Measurements from ENCODE around the gene ANKMY2.
"Not testable (repeated sequence)": the region's sequence is repeated elsewhere in the genome, so short reads cannot be mapped to it uniquely, and the experiment has no call there.

The ANKMY2 gene

DNA sequence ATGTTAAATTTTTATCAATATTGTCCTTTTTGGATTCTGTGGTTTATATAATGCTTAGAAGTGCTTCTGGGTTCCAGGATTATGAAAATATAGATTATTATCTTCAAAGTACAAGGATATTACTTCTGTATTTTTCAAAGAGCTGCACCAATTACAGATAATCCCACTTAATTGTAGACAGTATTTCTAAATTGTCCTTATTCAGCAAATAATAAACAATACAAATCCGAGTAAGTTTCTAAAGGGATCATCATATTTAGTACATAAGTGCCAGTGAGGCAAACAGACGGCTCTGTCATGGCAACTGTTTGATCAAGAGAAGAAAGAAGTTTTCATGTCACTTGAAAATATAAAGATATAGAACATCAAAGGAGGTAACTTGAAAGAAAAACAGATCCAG lies 19.2 kb downstream of the ANKMY2 start:
- DNase-seq (ENCODE audit: low spot score) = no peak

DNA sequence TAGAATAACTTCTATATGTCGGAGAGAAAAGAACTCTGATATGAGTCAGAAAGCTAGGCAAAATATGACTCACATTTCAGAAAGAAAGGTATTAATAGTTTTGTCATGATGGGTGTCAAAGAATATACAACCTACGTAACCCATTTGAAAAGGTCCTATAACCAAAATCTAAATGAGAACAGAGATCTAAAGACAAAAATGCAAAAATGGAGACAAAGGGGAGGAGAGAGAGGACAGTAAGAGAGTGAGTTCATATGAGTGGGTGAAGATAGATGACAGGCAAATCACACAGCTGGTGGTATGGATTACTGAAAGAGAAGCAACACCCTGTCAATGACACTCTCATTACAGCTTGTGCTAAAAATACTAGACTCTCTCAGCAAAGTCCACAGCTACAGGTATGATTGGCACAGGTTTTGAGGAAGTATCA lies 25.6 kb downstream of the ANKMY2 start:
- DNase-seq (ENCODE audit: low spot score) = no peak

DNA sequence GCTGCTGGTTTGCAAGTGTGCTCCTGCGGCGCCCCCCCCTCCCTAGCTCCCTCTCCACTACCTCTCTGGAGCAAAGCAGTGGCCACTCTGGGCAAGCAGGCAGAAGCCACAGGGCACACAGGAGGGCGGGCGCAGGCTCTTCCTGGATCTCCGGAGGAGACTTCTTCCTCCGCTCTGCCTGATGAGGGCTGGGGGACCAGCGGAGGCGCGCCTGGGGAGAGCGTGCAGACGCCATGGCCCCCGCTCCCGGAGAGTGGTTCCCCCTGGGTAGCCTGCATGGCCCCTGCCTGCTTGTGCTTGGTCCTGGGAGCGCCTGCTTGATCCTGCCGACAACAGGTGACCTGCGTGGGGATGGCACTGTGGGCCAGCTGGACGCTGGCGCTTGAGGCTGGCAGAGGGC lies 29.0 kb downstream of the ANKMY2 start:
- no peak for DNase-seq (ENCODE audit: low spot score)

DNA sequence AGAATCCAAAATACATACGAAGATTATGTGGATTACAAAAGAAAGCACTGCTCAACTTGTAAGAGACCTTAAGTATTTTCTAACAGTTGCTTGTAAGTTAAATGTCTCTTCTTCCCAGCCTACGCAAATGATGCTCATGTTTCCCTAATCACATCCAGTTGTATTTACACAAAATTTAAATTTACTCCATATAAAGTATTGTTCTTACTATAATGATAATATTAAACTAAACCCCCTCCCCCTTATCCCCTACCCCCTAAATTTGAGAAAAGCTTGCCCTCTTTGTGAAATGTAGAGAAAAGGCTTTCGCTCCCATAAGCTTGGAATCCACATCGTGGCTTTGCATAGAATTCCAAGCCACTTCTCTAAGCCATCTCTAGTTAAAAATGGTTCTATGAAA lies 29.4 kb downstream of the ANKMY2 start:
- DNase-seq (ENCODE audit: low spot score) = no peak

DNA sequence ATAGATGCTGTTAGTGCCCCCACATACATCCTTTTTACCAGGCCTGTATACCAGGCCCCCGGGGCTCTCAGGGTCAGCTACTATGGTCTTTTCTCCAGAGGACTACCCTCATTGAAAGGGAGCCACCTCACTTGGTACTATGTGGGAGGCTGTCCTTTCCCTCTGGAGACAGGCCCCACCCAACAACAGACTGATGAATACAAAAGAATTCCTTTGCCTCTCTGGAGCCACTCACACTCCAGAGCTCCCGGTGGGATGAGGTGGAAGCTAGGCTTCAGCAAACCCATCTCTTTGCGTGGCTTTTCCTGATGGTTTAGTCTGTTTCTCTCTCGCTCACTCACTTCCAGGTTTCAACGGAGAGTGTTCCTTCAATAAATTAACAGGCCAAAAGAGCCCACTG lies 30.3 kb downstream of the ANKMY2 start:
- DNase-seq (ENCODE audit: low spot score) = no peak

DNA sequence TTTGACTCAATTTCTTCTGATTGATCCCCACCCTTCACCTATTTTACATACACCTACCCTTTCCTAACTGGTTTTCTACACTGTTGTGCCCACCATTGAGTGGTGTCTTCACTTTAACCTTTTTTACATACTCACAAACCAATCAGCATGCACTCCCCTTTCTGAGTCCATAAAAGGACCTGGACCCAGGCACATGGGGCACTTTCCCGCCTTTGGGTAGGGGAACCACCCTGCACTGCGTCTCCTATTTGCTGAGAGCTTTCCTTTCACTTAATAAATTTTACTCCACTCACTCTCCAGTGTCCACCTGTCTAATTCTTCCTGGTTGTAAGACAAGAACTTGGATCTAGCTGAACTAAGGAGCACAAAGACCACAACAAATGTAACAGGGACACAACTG lies 33.8 kb downstream of the ANKMY2 start:
- no peak for DNase-seq (ENCODE audit: low spot score)

DNA sequence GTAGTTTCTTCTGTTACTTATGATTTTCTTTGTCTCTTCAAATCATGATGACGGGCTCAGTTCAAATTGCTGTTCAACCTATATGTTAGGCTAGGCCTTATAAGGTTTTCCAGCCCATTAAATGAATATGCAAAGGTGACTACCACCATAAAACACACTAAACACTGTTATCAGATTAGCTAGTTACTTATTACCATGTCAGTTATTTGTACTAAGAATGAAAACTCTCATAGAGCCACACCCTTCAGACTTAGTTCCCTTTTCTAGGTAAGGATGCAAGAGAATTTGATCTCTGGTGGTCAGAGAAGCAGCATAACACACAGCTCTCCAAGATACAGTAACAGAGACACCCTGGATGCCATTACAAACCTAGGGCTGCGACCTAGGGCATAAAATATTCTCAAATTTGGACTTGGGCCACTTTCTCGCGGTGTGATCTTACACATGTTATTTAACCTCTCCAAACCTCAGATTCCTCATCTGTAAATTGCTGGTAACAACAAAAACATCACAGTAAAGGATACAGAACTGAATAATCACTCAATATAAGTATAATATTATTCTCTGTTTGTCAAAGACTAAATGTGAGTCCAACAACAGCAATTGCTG lies 35.6 kb downstream of the ANKMY2 start:
- DNase-seq (ENCODE audit: low spot score) = no peak

DNA sequence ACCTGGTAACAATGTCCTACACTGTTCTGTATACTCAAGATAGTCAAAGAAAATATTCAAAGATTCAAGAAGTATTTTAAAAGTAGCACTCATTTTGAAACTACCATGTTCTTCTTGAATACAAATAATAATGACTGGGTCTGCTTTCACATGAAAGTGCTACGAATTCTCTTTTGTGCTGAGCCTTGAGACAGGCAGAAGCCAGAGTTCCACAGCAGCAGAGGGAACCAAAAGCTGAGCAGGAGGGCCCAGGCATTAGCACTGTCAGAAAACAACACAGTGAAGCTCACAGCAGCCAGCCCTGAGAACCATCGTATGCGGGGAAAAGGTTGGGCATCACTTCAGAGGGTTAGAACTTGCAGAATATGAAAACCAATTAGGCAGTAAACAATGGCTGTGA lies 38.9 kb downstream of the ANKMY2 start:
- DNase-seq (ENCODE audit: low spot score) = no peak

DNA sequence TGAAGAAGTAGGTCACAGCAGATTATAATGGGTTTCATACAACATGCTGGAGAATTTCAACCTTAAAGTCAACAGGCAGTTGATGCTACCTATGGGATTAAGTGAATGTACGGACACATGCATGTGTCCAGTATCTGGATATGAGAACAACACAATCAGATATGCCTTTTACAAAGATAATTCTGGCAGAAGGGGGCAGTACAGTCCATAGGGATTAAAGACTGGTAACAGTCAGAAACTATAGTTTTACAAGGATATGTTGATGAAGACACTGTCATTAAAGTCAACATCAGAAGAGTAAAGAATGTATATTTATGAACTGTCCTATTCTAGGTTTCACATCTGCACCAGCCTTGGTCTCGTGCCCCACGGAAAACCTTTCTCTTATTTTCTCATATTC lies 41.5 kb downstream of the ANKMY2 start:
- DNase-seq (ENCODE audit: low spot score) = no peak

DNA sequence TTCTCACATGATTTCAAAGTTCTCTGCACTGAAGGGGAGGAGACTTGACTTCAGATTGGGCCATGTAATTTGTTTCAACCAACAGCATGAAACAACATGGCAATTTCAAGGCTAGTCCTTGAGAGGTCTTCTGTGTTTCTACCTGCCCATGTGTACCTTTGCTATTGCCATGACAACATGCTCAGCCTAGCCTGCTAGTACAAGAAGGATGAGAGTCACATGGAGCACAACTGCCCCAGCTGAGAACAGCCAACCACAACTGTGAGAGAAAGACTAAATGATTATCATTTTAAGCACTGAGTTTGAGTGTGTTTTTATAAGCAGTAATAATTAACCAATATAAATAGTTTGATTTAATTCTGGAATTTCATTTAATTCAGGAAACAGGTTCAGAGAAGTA lies 41.9 kb downstream of the ANKMY2 start:
- no peak for DNase-seq (ENCODE audit: low spot score)

DNA sequence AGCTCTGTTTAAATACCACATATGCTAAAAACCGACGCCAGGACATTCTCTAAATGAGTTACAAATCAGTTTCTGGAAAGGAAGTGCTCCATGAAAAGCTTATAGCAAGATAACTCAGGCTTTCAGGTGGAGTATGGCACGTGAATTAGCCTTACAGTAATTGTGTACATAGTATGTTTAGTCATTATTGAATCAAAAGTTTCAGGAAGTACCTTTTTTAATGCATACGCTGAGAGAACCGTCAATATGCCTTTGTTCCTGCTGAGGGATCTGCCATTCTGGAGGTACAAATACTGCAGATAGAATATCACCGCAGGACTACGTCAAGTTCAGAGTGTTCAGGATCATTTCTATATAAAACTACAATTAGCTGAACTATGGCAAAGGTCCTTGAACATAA lies 45.7 kb downstream of the ANKMY2 start:
- DNase-seq (ENCODE audit: low spot score) = no peak

DNA sequence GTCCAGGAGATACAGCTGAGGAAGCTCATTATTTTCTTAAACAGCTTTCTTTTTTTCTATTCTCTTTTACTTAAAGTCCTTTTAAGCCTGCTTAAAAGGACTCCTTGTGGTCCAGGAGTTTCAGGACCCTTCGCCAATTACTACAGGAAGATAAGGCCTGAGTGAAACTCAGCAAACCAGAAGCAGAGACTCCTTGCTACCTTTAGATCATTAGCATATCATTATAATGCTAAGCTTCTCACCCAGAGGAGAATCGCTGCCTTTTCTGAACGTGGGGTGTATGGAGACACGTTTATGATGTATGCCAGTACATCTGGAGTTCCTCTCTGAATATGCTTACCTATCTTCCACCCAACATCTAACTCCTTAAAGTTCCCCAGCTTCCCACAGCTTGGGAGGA lies 47.5 kb downstream of the ANKMY2 start:
- DNase-seq (ENCODE audit: low spot score) = no peak

DNA sequence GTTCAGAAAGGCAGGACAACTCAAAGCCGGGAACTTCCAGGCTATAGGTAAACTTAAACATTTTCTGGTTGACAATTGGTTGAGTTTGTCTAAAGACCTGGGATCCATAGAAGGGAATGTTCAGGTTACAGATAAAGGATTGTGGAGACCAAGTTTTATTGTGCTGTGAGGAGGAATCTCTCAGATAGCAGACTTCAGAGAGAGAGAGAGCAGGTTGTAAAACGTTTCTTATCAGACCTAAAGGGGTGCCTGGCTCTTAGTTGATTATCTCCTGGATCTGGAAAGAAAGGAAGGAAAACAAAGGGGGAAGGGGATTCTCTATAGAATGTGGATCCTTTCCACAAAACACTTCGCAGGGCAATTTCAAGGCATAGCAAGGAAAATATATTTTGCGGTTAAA lies 50.0 kb downstream of the ANKMY2 start:
- DNase-seq (ENCODE audit: low spot score) = not testable (repeated sequence)

DNA sequence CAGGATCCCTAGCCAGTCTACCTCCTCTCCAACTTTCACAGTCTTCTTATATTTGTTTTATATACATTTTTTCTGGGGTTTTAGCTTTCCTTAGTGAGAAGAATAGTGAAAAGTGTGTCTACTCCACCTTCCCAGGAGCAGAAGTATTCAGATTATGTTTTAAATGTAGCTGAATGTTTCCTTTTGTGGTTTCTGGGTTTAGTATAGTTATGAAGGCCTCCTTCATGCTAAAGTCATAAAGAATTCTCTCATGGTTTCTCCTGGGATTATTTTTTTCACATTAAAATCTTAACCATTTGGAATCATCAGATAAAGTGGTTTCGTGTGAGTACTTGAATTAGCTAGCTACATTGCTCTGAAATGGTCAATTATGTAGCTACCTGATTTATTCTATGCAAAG lies 50.9 kb downstream of the ANKMY2 start:
- DNase-seq (ENCODE audit: low spot score) = no peak

DNA sequence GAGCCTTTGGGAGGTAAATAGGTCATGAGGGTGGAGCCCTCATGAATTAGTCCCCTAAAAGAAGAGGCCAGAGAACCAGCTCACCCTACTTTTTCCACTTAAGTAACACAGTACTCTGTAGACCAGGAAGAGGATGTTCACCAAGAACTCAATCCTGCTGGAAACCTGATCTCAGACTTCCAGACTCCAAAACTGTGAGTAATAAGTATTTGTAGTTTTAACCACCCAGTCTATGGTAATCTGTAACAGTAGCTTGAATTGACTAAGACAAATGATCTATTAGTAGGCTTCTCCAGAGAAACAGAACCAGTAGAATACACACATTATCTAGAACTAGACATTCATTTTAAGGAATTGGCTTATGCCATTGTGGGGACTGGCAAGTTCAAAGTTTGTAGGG lies 51.5 kb downstream of the ANKMY2 start:
- no peak for DNase-seq (ENCODE audit: low spot score)

DNA sequence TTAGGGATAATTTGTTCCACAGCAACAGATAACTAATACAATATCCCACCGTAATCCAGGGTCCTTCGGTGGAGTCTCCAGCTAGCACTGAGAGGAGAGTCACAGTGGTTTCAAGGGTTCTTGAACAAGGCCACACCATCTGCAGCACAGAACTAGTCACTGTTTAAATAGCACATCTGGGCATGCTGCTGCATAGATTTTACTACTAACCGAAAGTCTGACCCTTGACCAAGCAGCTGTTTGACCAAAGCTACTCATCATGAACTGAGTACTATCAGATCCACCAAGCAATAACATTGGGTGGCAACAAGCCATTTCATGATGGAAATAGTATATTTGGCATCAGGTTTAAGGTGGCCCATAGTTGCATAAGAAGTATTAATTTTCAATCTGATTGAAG lies 53.2 kb downstream of the ANKMY2 start:
- DNase-seq (ENCODE audit: low spot score) = no peak

DNA sequence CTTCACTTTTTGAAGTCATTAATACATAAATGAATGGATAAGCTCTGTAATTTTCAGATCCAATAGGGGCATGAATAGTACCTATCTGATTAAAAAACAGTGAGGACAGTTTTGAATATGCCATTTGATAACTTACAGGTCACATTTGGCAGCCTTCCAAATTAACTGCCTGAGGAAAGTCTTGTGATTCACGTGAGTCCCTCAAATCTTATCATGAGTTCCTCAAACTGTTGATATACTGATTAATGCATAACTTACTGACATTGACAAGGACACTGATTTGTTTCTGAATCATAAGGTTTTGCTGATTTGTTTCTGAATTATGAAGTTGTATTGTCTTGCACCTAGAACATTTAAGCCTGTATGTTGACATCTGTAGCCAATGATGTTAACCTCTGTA lies 55.1 kb downstream of the ANKMY2 start:
- no peak for DNase-seq (ENCODE audit: low spot score)

DNA sequence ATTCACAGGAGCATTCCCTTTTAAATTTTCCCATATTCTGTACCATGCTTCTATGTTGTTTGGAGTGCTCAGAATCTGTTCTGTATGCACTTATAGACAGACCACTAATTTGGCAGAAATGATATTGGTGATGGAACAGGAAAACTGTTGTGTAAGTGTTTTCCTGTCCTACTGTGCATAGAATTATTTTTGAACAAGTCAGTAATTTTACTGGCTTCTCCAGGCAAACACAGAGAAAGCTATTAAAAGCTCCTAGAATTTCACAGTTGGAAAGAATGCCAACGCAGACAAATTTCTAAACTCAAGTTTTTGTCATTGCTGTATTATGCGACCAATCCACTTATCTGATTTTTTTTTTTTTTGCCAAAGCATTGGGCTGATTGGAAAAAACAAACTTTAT lies 55.7 kb downstream of the ANKMY2 start:
- DNase-seq (ENCODE audit: low spot score) = no peak

DNA sequence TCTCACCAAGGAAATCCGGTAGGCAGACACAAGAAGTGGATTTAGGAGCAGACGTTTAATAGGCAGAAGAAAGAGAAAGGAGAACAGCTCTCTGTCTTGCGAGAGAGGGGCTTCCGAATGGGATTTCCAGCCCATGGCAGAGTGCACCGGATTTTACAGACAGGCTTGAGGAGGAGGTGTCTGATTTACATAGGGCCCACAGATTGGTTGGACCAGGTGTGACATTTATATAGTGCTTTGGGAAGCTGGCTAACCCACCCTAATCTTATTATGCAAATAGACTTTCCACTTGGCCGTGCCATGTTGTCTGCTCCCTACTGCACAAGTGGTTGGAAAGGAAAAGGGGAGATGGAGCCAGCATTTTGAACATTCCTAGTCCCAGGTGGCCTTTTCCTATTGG lies 57.8 kb downstream of the ANKMY2 start:
- DNase-seq (ENCODE audit: low spot score) = no peak

DNA sequence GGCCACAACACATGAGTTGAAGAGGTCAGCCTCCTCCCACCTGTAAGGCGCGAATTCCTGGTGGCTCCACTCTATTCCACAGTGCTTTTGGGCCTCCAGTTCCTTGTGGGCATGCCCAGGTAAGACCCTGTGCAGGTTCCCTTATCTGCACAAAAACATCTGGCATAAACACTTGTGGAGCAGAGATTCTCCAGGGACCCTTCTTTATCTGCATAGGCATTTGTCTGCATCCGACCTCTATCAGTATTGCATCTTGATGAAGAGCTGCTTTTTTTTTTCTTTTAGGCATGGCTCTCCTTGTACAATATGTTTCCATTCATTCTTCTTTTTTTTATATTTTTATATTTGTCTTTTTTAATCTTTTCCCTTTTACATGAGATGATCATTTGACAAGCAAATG lies 58.4 kb downstream of the ANKMY2 start:
- DNase-seq (ENCODE audit: low spot score) = no peak

DNA sequence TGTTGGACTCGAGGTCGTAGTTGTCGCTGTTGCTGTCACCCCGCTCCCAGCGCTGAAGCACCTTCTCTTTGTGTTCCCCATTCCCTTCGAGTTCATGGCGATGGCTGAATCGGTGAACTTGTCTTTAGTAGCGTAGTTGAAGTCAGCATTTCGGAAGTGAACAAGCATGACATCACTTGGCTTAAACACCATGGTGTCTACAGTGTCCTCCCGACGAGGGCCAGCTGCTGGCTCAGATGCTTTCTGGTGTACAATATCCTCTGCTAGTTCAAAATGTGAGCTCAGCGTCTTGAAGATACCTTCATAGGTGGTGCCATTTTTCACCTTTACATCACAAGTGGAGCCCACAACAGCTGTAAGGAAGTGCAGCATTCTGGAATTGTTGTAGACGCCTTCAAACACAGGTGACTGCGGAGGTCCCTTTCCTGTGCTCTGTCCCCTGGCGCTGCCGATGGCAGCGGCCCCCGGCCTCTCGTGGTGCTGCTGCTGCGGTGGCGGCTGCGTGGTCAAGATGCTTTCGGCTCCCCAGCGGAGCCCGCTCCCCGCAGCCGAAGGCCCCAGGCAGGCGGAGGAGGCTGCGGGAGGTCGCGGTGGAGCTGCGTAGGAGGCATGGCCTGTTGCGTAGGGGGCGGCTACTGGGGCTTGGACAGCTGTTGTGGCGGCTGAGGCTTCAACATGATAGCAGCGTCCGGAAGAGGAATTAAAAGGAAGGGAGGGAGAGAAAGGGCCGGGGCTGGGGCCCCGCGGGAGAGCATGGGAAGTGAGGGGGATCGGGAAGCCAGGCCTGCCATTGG lies 59.3 kb downstream of the ANKMY2 start:
- DNase-seq (ENCODE audit: low spot score) = no peak

DNA sequence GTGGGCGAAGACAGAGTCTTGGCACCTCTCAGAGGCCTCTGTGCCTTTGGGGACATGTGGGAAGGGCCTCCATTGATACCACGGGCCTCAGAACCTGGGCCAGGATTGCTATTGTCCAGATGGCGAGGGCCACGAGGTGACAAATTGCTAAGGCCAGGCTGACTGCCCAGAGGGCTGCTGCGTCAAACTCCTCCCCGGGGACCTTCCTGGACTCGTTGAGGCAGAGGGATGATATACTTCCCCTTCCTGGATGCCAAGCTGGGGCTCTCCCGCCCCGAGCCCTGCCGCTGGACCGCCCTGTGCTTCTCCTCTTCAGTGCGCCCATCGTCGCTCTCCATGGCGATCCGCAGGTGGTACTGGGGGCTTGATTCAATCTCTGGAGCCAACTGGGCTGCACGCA lies 60.0 kb downstream of the ANKMY2 start:
- no peak for DNase-seq (ENCODE audit: low spot score)

DNA sequence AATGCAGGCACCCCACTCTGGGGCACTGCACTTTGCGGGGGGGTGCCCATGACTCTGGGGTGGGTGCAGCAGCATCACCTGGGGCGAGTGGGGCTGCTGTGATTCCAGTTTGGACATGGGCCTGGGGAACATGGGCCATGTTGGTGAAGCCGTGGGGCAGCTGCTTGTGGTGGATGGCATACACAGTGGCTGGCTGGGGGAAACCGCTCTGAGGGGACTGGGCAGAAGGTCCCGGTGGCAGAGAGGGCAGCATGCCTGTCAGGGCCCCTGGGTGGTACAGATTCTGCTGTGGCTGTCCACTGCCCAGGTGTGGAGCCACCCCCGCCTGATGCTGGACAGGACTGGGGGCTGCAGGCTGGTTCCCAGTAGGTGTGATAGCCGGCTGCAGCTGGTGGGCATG lies 61.7 kb downstream of the ANKMY2 start:
- DNase-seq (ENCODE audit: low spot score) = no peak

DNA sequence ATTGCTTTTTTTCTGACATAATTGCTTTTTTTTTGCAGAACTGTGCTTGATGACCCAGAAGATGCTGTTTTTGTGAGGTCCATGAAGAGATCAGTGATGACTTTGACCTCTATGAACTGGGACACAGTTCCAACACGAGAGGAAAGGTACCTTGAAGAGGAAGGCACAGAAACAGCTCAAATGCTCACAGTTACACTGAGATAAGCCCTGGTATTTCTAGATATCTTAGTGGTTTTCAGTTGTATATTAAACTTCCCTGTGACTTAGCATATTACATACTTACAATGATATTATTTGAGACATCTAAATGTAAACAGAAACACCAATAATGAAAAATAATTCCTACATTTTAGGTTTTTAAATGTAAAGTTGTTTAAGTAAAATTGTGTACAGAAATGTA lies 64.3 kb downstream of the ANKMY2 start:
- DNase-seq (ENCODE audit: low spot score) = no peak
